Panc1 (cell line): ENCODE data around the gene FOXK2. TPM values are rescaled to one million over a fixed set of nuclear protein-coding genes. Genes with fewer than 3 reads are reported as not detected.

ENCODE experiments used
- ATAC-seq: fragments of 200-7000 bp; cut with Tn5 transposase; 2 replicates; pipeline ENCODE4 v1.9.1; 2020; ENCODE audit warnings: mild to moderate bottlenecking, moderate library complexity
- BruUV-seq: library from RNA; stranded (reverse); fragments of 400-500 nt; replicated peaks from 2 replicates; lab custom pipeline; 2021; lab: Mats Ljungman, UMichigan
- CTCF ChIA-PET: fragments of 300-600 bp; sonication (Branson Sonifier 250); formaldehyde crosslinking; loops from one replicate; lab custom pipeline; 2022; ENCODE audit warnings: antibody characterized with exemption; lab: Charles Lee
- POLR2A ChIA-PET: fragments of 300-600 bp; sonication (Branson Sonifier 250); formaldehyde crosslinking; loops from one replicate; lab custom pipeline; 2022; ENCODE audit warnings: antibody characterized with exemption; lab: Charles Lee
- DNase-seq: peaks from one replicate; pipeline ENCODE4 v3.0.0-alpha.2; 2010; ENCODE audit warnings: low read depth, low spot score
- H3K27ac ChIP-seq: 2 replicates; pipeline ENCODE4 v1.5.1; 2011; ENCODE audit warnings: mild to moderate bottlenecking, low read length, inconsistent platforms
- H3K27me3 ChIP-seq: fragments of 200-500 bp; sonication (Bioruptor generic); 2 replicates; pipeline ENCODE4 v1.6.0; 2014; ENCODE audit warnings: low read length, inconsistent platforms; ENCODE audit not compliant: control insufficient read depth, insufficient read depth
- H3K36me3 ChIP-seq: fragments of 200-500 bp; sonication (Bioruptor generic); 2 replicates; pipeline ENCODE4 v1.5.1; 2014; ENCODE audit warnings: inconsistent platforms, mild to moderate bottlenecking, low read length, moderate library complexity; ENCODE audit not compliant: control insufficient read depth, insufficient read depth
- H3K4me1 ChIP-seq: 2 replicates; pipeline ENCODE4 v1.5.1; 2011; ENCODE audit warnings: inconsistent platforms, mild to moderate bottlenecking, low read length, moderate library complexity; ENCODE audit not compliant: control insufficient read depth, insufficient read depth
- H3K4me3 ChIP-seq, 2 experiments: 2 replicates each; pipeline ENCODE4 v1.5.1; 2011 to 2012; ENCODE audit warnings: low read depth in 2 of 2, low read length in 2 of 2, mild to moderate bottlenecking in 2 of 2, inconsistent platforms in 1 of 2, moderate library complexity in 1 of 2
- H3K9me3 ChIP-seq: fragments of 200-500 bp; sonication (Bioruptor generic); 2 replicates; pipeline ENCODE4 v1.5.1; 2014; ENCODE audit warnings: low read depth, mild to moderate bottlenecking, inconsistent platforms, low read length, moderate library complexity; ENCODE audit not compliant: control insufficient read depth, insufficient read depth
- CTCF ChIP-seq: fragments of 450-650 bp; IDR thresholded peaks from 2 replicates; pipeline ENCODE4 v1.5.1; 2017; ENCODE audit warnings: mild to moderate bottlenecking
- POLR2AphosphoS5 ChIP-seq: IDR thresholded peaks from 2 replicates; pipeline ENCODE4 v1.6.1; 2012; ENCODE audit warnings: mild to moderate bottlenecking, low read depth, low read length, moderate library complexity
- SIN3A ChIP-seq: IDR thresholded peaks from 2 replicates; pipeline ENCODE4 v1.6.1; 2012; ENCODE audit warnings: low read depth, mild to moderate bottlenecking, low read length, moderate library complexity, borderline replicate concordance; ENCODE audit not compliant: insufficient read depth
- TCF7L2 ChIP-seq: IDR thresholded peaks from 2 replicates; pipeline ENCODE4 v1.6.1; 2011; ENCODE audit warnings: mild to moderate bottlenecking, low read depth, low read length, inconsistent platforms
- in situ Hi-C: cut with HindIII; loops from 2 replicates; pipeline ENCODE4 v1.10.0; 2016; ENCODE audit warnings: low sequenced_read_pairs, low pct_unique_long_range_greater_than_20kb
- intact Hi-C: fragments of 100-400 bp; cut with micrococcal nuclease; formaldehyde crosslinking; loops from one replicate; pipeline ENCODE4 v1.10.0; 2022; ENCODE audit not compliant: unreplicated experiment
- total RNA-seq: library from RNA; stranded (reverse); gene quantifications from one replicate; pipeline ENCODE4 v1.2.1, GENCODE V29; 2021; ENCODE audit not compliant: unreplicated experiment
- TF ChIP-seq, protein P1 (sequence below), 2 experiments: IDR thresholded peaks; 2 replicates each; pipeline ENCODE4 v1.6.1; 2011 to 2012; ENCODE audit warnings: low read depth in 2 of 2, control low read depth in 1 of 2, low read length in 1 of 2, mild to moderate bottlenecking in 1 of 2, moderate library complexity in 1 of 2; ENCODE audit not compliant: insufficient read depth in 1 of 2

FOXK2 gene
- total RNA-seq, 1 experiment from 2014 or later = 143 TPM

GRCh38 chr17:82566129-82566960 is 46.8 kb downstream of the FOXK2 start:
- Histone ChIP-seq H3K4me3 (no peak overlapping the region), H3K27me3 (no peaks in the 10 kb centered on the region), H3K36me3 (peaks cover 2% of the 10 kb centered on the region; the same call in 1 of the 2 replicates), H3K9me3 (no peaks in the 10 kb centered on the region), H3K27ac (no peak overlapping the region), H3K4me1 (peaks cover 3% of the 10 kb centered on the region; the same call in 1 of the 2 replicates)
- no TSS peak for BruUV-seq
- intact Hi-C loops (no loop called here), in situ Hi-C loops (no loop called here)
- ATAC-seq (no peak; the same call in 1 of the 2 replicates), DNase-seq (no peak)
- CTCF ChIA-PET = no interaction called here
- POLR2A ChIA-PET = no interaction called here
- TF ChIP-seq TCF7L2 (no peak), POLR2AphosphoS5 (no peak), SIN3A (no peak), CTCF (no peak)
- TF ChIP-seq, protein P1, sequence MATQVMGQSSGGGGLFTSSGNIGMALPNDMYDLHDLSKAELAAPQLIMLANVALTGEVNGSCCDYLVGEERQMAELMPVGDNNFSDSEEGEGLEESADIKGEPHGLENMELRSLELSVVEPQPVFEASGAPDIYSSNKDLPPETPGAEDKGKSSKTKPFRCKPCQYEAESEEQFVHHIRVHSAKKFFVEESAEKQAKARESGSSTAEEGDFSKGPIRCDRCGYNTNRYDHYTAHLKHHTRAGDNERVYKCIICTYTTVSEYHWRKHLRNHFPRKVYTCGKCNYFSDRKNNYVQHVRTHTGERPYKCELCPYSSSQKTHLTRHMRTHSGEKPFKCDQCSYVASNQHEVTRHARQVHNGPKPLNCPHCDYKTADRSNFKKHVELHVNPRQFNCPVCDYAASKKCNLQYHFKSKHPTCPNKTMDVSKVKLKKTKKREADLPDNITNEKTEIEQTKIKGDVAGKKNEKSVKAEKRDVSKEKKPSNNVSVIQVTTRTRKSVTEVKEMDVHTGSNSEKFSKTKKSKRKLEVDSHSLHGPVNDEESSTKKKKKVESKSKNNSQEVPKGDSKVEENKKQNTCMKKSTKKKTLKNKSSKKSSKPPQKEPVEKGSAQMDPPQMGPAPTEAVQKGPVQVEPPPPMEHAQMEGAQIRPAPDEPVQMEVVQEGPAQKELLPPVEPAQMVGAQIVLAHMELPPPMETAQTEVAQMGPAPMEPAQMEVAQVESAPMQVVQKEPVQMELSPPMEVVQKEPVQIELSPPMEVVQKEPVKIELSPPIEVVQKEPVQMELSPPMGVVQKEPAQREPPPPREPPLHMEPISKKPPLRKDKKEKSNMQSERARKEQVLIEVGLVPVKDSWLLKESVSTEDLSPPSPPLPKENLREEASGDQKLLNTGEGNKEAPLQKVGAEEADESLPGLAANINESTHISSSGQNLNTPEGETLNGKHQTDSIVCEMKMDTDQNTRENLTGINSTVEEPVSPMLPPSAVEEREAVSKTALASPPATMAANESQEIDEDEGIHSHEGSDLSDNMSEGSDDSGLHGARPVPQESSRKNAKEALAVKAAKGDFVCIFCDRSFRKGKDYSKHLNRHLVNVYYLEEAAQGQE (IDR thresholded peaks at IDR 0.05; ENCODE audit: insufficient read depth in 1 of 2, low read depth in 2 of 2, low read length in 1 of 2) = no peak

DNA sequence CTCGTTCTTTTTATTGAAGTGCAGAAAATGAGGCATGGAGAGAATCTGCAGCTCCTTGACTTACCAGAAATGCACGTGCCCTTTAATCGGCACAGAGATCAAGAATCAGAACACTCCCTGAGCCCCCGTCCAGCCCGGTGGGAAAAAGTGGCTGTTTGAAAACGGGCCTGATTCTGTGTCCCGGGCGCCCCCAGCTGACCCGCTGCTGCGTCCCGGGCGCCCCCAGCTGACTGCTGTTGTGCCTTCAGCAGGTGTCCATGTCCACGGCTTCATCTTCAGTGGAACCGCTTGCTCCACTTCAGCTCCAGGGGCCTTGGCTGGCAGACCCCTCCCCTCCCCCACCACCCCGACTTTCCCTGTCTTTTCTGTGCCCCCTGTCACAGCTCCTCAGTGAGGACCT is 47.8 kb downstream of the FOXK2 start:
- in situ Hi-C loops = no loop called here
- no peak for TF ChIP-seq CTCF
- TF ChIP-seq SIN3A = no peak
- no peak for TF ChIP-seq POLR2AphosphoS5
- no peak for TF ChIP-seq TCF7L2
- CTCF ChIA-PET = no interaction called here
- peaks cover 3% of the 10 kb centered on the region; the same call in 1 of the 2 replicates for H3K4me1 ChIP-seq
- intact Hi-C loops = no loop called here
- no peaks in the 10 kb centered on the region for H3K27me3 ChIP-seq
- no peaks in the 10 kb centered on the region for H3K9me3 ChIP-seq
- ATAC-seq (no peak), DNase-seq (no peak)
- no peak overlapping the region for H3K4me3 ChIP-seq
- no peak overlapping the region for H3K27ac ChIP-seq
- peaks cover 2% of the 10 kb centered on the region; the same call in 1 of the 2 replicates for H3K36me3 ChIP-seq
- POLR2A ChIA-PET = no interaction called here
- no TSS peak for BruUV-seq
